HEK293T (cell line): ENCODE results near the gene SLC20A1.

Source experiments
- CTCF ChIA-PET: fragments of 350-600 bp; formaldehyde crosslinking; extraction: SDS; loops from one replicate; lab custom pipeline; 2021; ENCODE audit warnings: antibody characterized with exemption, inconsistent platforms; lab: Yijun Ruan, JAX
- POLR2A ChIA-PET: fragments of 350-600 bp; formaldehyde crosslinking; extraction: SDS; loops from one replicate; lab custom pipeline; 2020; ENCODE audit warnings: antibody characterized with exemption, inconsistent platforms; lab: Yijun Ruan, JAX
- DNase-seq: peaks from one replicate; pipeline ENCODE4 v3.0.0; 2012; ENCODE audit warnings: mixed read lengths; ENCODE audit errors: extremely low spot score
- ARNT ChIP-seq: fragments of 450-650 bp; IDR thresholded peaks from 2 replicates; pipeline ENCODE4 v1.6.1; 2017; ENCODE audit warnings: mild to moderate bottlenecking
- BHLHE40 ChIP-seq: fragments of 450-650 bp; IDR thresholded peaks from 2 replicates; pipeline ENCODE4 v1.6.1; 2016; ENCODE audit warnings: mild to moderate bottlenecking, moderate library complexity, borderline replicate concordance
- CTBP1 ChIP-seq: fragments of 450-650 bp; IDR thresholded peaks from 2 replicates; pipeline ENCODE4 v1.6.1; 2016; ENCODE audit warnings: borderline replicate concordance
- ELF4 ChIP-seq: fragments of 450-650 bp; IDR thresholded peaks from 2 replicates; pipeline ENCODE4 v1.6.1; 2017; ENCODE audit warnings: antibody characterized with exemption
- FOXA1 ChIP-seq: fragments of 450-650 bp; IDR thresholded peaks from 2 replicates; pipeline ENCODE4 v1.6.1; 2016; ENCODE audit warnings: mild to moderate bottlenecking
- FOXK2 ChIP-seq: fragments of 450-650 bp; IDR thresholded peaks from 2 replicates; pipeline ENCODE4 v1.6.1; 2016; ENCODE audit warnings: mild to moderate bottlenecking
- FOXM1 ChIP-seq: fragments of 450-650 bp; IDR thresholded peaks from 2 replicates; pipeline ENCODE4 v1.6.1; 2017; ENCODE audit warnings: mild to moderate bottlenecking, borderline replicate concordance
- HDGF ChIP-seq: fragments of 450-650 bp; IDR thresholded peaks from 2 replicates; pipeline ENCODE4 v1.6.1; 2017; ENCODE audit warnings: antibody characterized with exemption, borderline replicate concordance
- L3MBTL2 ChIP-seq: fragments of 450-650 bp; conservative IDR thresholded peaks from 2 replicates; pipeline ENCODE4 v1.6.1; 2016; ENCODE audit warnings: mild to moderate bottlenecking
- LEF1 ChIP-seq: fragments of 450-650 bp; IDR thresholded peaks from 2 replicates; pipeline ENCODE4 v1.6.1; 2017; ENCODE audit warnings: mild to moderate bottlenecking, borderline replicate concordance
- NFRKB ChIP-seq: fragments of 450-650 bp; IDR thresholded peaks from 2 replicates; pipeline ENCODE4 v1.6.1; 2016; ENCODE audit warnings: mild to moderate bottlenecking, moderate library complexity
- PKNOX1 ChIP-seq: fragments of 450-650 bp; IDR thresholded peaks from 2 replicates; pipeline ENCODE4 v1.6.1; 2016
- SP1 ChIP-seq: fragments of 450-650 bp; IDR thresholded peaks from 2 replicates; pipeline ENCODE4 v1.6.1; 2017
- SUZ12 ChIP-seq: fragments of 450-650 bp; IDR thresholded peaks from 2 replicates; pipeline ENCODE4 v1.6.1; 2016; ENCODE audit warnings: mild to moderate bottlenecking
- TARDBP ChIP-seq: fragments of 450-650 bp; IDR thresholded peaks from 2 replicates; pipeline ENCODE4 v1.6.1; 2016
- ZNF384 ChIP-seq: fragments of 450-650 bp; IDR thresholded peaks from 2 replicates; pipeline ENCODE4 v1.6.1; 2016

SLC20A1 gene

GRCh38 chr2:112630268-112630667 is 15.5 kb upstream of the SLC20A1 start:
- POLR2A ChIA-PET = no interaction called here
- CTCF ChIA-PET = interaction anchor here (1.7 to 10.6 kb wide), 2 partner anchors 15 to 96 kb away, joined by 11 to 92 read pairs; partner anchors contain the start of gene SLC20A1
- DNase-seq = no peak
- no peak for TF ChIP-seq FOXM1
- no peak for TF ChIP-seq SP1
- TF ChIP-seq FOXA1 = no peak
- TF ChIP-seq SUZ12 = no peak
- no peak for TF ChIP-seq PKNOX1
- TF ChIP-seq NFRKB = no peak

GRCh38 chr2:112633708-112634107 is 12.0 kb upstream of the SLC20A1 start:
- ChIA-PET CTCF (no interaction called here), POLR2A (interaction anchor here (1.2 to 4.5 kb wide), 2 partner anchors 12 to 33 kb away, joined by 4 to 29 read pairs; partner anchors contain the start of gene SLC20A1)
- TF ChIP-seq CTBP1 = no peak
- no peak for TF ChIP-seq PKNOX1
- no peak for TF ChIP-seq ARNT
- TF ChIP-seq BHLHE40 = no peak
- TF ChIP-seq LEF1 = no peak
- no peak for TF ChIP-seq FOXM1
- TF ChIP-seq L3MBTL2 = no peak
- TF ChIP-seq SP1 = no peak
- TF ChIP-seq SUZ12 = no peak
- no peak for TF ChIP-seq TARDBP
- no peak for TF ChIP-seq NFRKB
- no peak for TF ChIP-seq ELF4
- TF ChIP-seq ZNF384 = no peak
- DNase-seq = no peak

- ChIA-PET CTCF (no interaction called here), POLR2A (interaction anchor here (1.2 to 4.5 kb wide), 2 partner anchors 11 to 34 kb away, joined by 4 to 29 read pairs; partner anchors contain the start of gene SLC20A1)
- no peak for DNase-seq
- TF ChIP-seq PKNOX1 (no peak), ELF4 (no peak), L3MBTL2 (no peak), FOXK2 (no peak), FOXA1 (no peak), LEF1 (no peak), SUZ12 (no peak), ZNF384 (no peak), BHLHE40 (no peak), CTBP1 (no peak)
These were observed 11.4 kb upstream of the SLC20A1 start for GRCh38 chr2:112634153-112634873.

- ChIA-PET CTCF (no interaction called here), POLR2A (interaction anchor here (1.2 to 4.5 kb wide), 2 partner anchors 10 to 34 kb away, joined by 4 to 29 read pairs; partner anchors contain the start of gene SLC20A1)
- DNase-seq = no peak
- TF ChIP-seq FOXA1 (no peak), FOXK2 (no peak), BHLHE40 (no peak), SP1 (no peak), NFRKB (no peak), L3MBTL2 (no peak), HDGF (no peak), ARNT (no peak), TARDBP (no peak), ELF4 (no peak), CTBP1 (no peak), FOXM1 (no peak), PKNOX1 (no peak), ZNF384 (no peak), SUZ12 (no peak), LEF1 (no peak)
These were observed 10.9 kb upstream of the SLC20A1 start for GRCh38 chr2:112634874-112635157.

- TF ChIP-seq L3MBTL2 = no peak
- no peak for TF ChIP-seq NFRKB
- no peak for TF ChIP-seq FOXK2
- no peak for TF ChIP-seq SUZ12
- no peak for TF ChIP-seq FOXA1
- no peak for TF ChIP-seq PKNOX1
- no peak for DNase-seq
- POLR2A ChIA-PET = no interaction called here
- CTCF ChIA-PET = no interaction called here
These were observed 9.0 kb upstream of the SLC20A1 start for GRCh38 chr2:112636605-112637288.
